Activated CD4-positive, alpha-beta T cell treated with anti-CD3 and anti-CD28 coated beads, Interleukin-2, amount 10 ng/mL, durations not matched to agents 24 days and 14 days (primary cell): ENCODE data around the gene TBL2. TPM values are rescaled to one million over a fixed set of nuclear protein-coding genes. Genes with fewer than 3 reads are reported as not detected.
"Not testable (repeated sequence)": the region's sequence is repeated elsewhere in the genome, so short reads cannot be mapped to it uniquely, and the experiment has no call there.

Experiments
- DNase-seq: peaks from one replicate; pipeline ENCODE4 v3.0.0; 2022
- H3K27ac Mint-ChIP-seq: one replicate; pipeline ENCODE4 v1.8.0; 2022; ENCODE audit warnings: mild to moderate bottlenecking, mixed read lengths
- H3K27me3 Mint-ChIP-seq: one replicate; pipeline ENCODE4 v1.8.0; 2022; ENCODE audit warnings: mixed read lengths
- H3K36me3 Mint-ChIP-seq: one replicate; pipeline ENCODE4 v1.8.0; 2022; ENCODE audit warnings: low read depth, mild to moderate bottlenecking, mixed read lengths
- H3K4me1 Mint-ChIP-seq: one replicate; pipeline ENCODE4 v1.8.0; 2021; ENCODE audit warnings: mixed read lengths
- H3K4me3 Mint-ChIP-seq: one replicate; pipeline ENCODE4 v1.8.0; 2022; ENCODE audit warnings: mild to moderate bottlenecking, moderate library complexity, mixed read lengths
- H3K9me3 Mint-ChIP-seq: one replicate; pipeline ENCODE4 v1.8.0; 2021; ENCODE audit warnings: mixed read lengths
- intact Hi-C: fragments of 100-400 bp; cut with micrococcal nuclease; formaldehyde crosslinking; loops from one replicate; pipeline ENCODE4 v1.15.1; 2023
- total RNA-seq: library from RNA; stranded (reverse); gene quantifications from 2 replicates; pipeline ENCODE4 v1.2.3, GENCODE V29; 2022

The TBL2 gene
- total RNA-seq, 1 donor from 2014 or later = 49.1 TPM

DNA sequence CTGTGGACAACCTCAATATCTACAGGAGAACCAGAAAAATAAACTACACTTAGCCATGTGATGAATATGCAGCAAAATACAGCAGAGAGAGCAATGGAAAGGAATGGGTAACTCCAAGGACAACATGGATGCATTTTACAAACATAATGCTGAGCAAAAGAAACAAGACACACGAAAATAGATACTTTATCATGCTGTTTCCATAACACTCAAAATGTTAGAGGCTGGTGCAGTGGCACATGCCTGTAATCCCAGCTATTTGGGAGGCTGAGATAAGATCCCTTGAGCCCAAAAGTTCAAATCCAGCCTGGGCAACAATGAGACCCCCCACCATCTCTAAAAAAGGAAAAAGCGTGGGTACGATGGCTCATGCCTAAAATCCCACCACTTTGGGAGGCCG lies 29.2 kb downstream of the TBL2 start:
- Mint-ChIP-seq H3K36me3 (peaks cover 35% of the 10 kb centered on the region), H3K9me3 (no peaks in the 10 kb centered on the region), H3K27me3 (no peaks in the 10 kb centered on the region), H3K27ac (no peak overlapping the region), H3K4me3 (no peak overlapping the region), H3K4me1 (peaks cover 23% of the 10 kb centered on the region)
- DNase-seq = no peak
- intact Hi-C loops = no loop called here

- no peak for DNase-seq
- Mint-ChIP-seq H3K27ac (no peak overlapping the region), H3K27me3 (no peaks in the 10 kb centered on the region), H3K36me3 (peaks cover 36% of the 10 kb centered on the region), H3K4me3 (no peak overlapping the region), H3K4me1 (peaks cover 21% of the 10 kb centered on the region), H3K9me3 (no peaks in the 10 kb centered on the region)
- intact Hi-C loops = no loop called here
These were observed 30.5 kb downstream of the TBL2 start for GRCh38 chr7:73547841-73548240.

DNA sequence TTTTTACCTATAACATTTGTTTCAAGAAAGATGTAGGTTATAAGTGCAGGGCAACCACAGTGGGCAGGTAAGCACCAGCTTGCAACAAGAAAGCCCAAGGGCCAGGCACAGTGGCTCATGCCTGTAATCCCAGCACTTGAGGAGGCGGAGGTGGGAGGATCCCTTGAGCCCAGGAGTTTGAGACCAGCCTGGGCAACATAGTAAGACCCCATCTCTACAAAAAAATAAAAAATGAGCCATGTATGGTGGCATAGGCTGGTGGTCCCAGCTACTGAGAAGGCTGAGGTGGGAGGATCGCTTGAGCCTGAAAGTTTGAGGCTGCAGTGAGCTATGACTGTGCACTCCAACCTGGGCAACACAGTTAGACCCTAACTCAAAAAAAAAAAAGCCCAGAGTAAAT lies 33.7 kb downstream of the TBL2 start:
- no peak overlapping the region for H3K27ac Mint-ChIP-seq
- no peak for DNase-seq
- H3K36me3 Mint-ChIP-seq = peaks cover 49% of the 10 kb centered on the region
- intact Hi-C loops = no loop called here
- H3K9me3 Mint-ChIP-seq = no peaks in the 10 kb centered on the region
- H3K27me3 Mint-ChIP-seq = no peaks in the 10 kb centered on the region
- no peak overlapping the region for H3K4me3 Mint-ChIP-seq
- H3K4me1 Mint-ChIP-seq = peaks cover 19% of the 10 kb centered on the region

- intact Hi-C loops = no loop called here
- Mint-ChIP-seq H3K9me3 (no peaks in the 10 kb centered on the region), H3K4me1 (peaks cover 4% of the 10 kb centered on the region), H3K27me3 (no peaks in the 10 kb centered on the region), H3K36me3 (peaks cover 59% of the 10 kb centered on the region), H3K4me3 (no peak overlapping the region), H3K27ac (no peak overlapping the region)
- no peak for DNase-seq
These were observed 36.7 kb downstream of the TBL2 start for GRCh38 chr7:73541722-73542121.

GRCh38 chr7:73539709-73540108 lies 38.7 kb downstream of the TBL2 start:
- H3K27ac Mint-ChIP-seq = no peak overlapping the region

GRCh38 chr7:73538510-73538909 lies 39.9 kb downstream of the TBL2 start:
- H3K4me1 Mint-ChIP-seq, intact Hi-C loops, H3K27me3 Mint-ChIP-seq, H3K4me3 Mint-ChIP-seq, H3K9me3 Mint-ChIP-seq, H3K27ac Mint-ChIP-seq, DNase-seq: not testable (repeated sequence)
- peaks cover 57% of the 10 kb centered on the region for H3K36me3 Mint-ChIP-seq

More at GRCh38 chr7:73539709-73540108, 38.7 kb downstream of the TBL2 start:
- H3K9me3 Mint-ChIP-seq = no peaks in the 10 kb centered on the region
- no peak for DNase-seq
- no peak overlapping the region for H3K4me3 Mint-ChIP-seq
- no peaks in the 10 kb centered on the region for H3K27me3 Mint-ChIP-seq
- peaks cover 60% of the 10 kb centered on the region for H3K36me3 Mint-ChIP-seq
- intact Hi-C loops = no loop called here
- no peaks in the 10 kb centered on the region for H3K4me1 Mint-ChIP-seq

DNA sequence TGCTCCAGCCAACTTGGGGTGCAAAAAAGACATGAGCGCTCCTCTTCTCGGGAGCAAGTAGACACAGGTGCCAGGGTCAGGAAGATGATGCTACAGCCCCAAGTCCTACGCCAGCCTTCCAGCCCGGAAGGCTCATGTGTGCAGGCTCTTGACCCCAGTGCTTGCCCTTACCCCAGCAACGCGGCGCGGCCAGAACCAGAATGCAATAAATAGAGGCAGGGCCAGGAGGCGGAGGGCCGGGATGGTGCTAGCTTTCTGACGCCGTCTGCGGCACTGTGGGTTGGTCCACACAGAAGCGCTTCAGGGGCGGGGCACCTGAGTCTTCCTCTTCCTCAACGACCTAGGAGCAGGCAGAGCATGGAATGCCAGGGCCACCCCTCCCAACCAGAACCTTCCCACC lies 41.3 kb downstream of the TBL2 start:
- DNase-seq = no peak
- no peaks in the 10 kb centered on the region for H3K27me3 Mint-ChIP-seq
- intact Hi-C loops = no loop called here
- H3K4me3 Mint-ChIP-seq = no peak overlapping the region
- no peak overlapping the region for H3K27ac Mint-ChIP-seq
- no peaks in the 10 kb centered on the region for H3K4me1 Mint-ChIP-seq
- no peaks in the 10 kb centered on the region for H3K9me3 Mint-ChIP-seq
- peaks cover 50% of the 10 kb centered on the region for H3K36me3 Mint-ChIP-seq

DNA sequence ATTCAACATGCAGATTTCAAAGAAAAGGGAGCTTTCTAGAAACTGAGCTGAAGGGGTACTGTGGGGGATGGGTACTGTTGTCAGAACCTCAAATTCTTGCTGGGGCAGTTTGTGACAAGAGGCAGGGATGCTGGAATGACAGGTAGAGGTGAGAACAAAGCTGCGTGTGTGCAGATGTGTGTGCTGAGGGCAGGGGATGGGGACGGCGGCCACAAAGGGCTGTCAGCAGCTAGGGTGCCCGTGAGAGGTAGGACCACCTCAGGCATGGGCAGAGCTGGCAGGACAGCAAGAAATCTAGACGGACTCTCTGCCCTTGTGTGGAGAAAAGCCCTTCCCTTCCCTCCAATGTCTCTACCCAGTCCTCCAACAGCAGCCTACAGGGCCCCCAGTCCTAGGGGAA lies 41.9 kb downstream of the TBL2 start:
- Mint-ChIP-seq H3K36me3 (peaks cover 45% of the 10 kb centered on the region), H3K27me3 (no peaks in the 10 kb centered on the region), H3K4me3 (no peak overlapping the region), H3K9me3 (no peaks in the 10 kb centered on the region), H3K4me1 (no peaks in the 10 kb centered on the region), H3K27ac (no peak overlapping the region)
- intact Hi-C loops = no loop called here
- DNase-seq = no peak

DNA sequence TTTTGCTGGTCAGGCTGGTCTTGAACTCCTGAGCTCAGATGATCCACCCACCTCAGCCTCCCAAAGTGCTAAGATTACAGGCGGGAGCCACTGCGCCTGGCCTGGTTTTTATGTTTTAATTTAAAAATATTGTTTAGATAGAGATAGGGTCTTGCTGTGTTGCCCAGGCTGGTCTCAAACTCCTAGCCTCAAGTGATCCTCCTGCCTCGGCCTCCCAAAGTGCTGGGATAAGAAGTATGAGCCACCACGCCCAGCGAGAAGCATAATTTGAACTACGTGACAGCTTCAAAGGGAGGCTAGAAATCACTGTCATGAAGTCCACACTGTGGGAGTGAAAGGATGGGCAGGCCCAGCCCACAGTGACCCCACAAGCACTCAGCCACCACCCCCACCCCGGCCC lies 42.5 kb downstream of the TBL2 start:
- H3K27ac Mint-ChIP-seq, H3K9me3 Mint-ChIP-seq, DNase-seq, H3K27me3 Mint-ChIP-seq, H3K4me1 Mint-ChIP-seq, H3K4me3 Mint-ChIP-seq, intact Hi-C loops: not testable (repeated sequence)
- peaks cover 42% of the 10 kb centered on the region for H3K36me3 Mint-ChIP-seq

DNA sequence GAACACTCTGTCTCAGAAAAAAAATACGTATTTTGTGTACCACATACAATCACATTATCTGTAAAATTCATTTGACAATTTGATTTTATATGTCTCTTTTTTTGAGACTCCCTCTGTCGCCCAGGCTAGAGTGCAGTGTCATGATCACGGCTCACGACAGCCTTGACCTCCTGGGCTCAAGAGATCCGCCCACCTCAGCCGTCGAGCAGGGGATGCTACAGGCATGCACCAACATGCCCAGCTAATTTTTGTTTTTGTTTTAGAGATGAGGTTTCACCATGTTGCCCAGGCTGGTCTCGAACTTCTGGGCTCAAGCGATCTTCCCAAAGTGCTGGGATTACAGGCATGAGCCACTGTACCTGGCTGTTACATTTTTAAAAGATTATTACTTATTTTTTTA lies 44.6 kb downstream of the TBL2 start:
- Mint-ChIP-seq H3K27ac (no peak overlapping the region), H3K4me3 (no peak overlapping the region), H3K27me3 (no peaks in the 10 kb centered on the region), H3K36me3 (peaks cover 29% of the 10 kb centered on the region), H3K4me1 (no peaks in the 10 kb centered on the region), H3K9me3 (no peaks in the 10 kb centered on the region)
- no peak for DNase-seq
- intact Hi-C loops = no loop called here

DNA sequence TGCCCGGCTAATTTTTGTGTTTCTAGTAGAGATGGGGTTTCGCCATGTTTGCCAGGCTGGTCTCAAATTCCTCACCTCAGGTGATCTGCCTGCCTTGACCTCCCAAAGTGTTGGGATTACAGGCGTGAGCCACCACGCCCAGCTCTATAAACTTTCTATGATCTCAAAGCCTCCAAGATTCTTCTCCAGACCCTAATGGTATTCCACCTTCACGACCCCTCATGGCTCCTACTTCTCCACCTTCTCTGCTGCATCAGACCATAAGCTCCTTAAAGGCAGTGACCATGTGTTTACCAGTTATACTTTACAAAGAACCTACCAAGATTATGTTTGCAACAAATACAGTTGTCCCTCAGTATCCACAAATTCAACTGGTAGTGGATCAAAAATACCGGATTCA lies 46.2 kb downstream of the TBL2 start:
- Mint-ChIP-seq H3K9me3 (no peaks in the 10 kb centered on the region), H3K4me1 (peaks cover 6% of the 10 kb centered on the region), H3K27me3 (no peaks in the 10 kb centered on the region), H3K4me3 (no peak overlapping the region), H3K27ac (no peak overlapping the region), H3K36me3 (peaks cover 16% of the 10 kb centered on the region)
- no peak for DNase-seq
- intact Hi-C loops = no loop called here

- intact Hi-C loops = no loop called here
- no peak overlapping the region for H3K27ac Mint-ChIP-seq
These were observed 47.6 kb downstream of the TBL2 start for GRCh38 chr7:73530800-73531199.

GRCh38 chr7:73526896-73527821 lies 51.2 kb downstream of the TBL2 start:
- peaks cover 30% of the 10 kb centered on the region for H3K4me1 Mint-ChIP-seq
- H3K27ac Mint-ChIP-seq = peak overlapping the region; percentile 56
- intact Hi-C loops = no loop called here
- peak; percentile 62 for DNase-seq
- H3K36me3 Mint-ChIP-seq = peaks cover 6% of the 10 kb centered on the region
- no peaks in the 10 kb centered on the region for H3K27me3 Mint-ChIP-seq
- peak overlapping the region; percentile 20 for H3K4me3 Mint-ChIP-seq
- H3K9me3 Mint-ChIP-seq = no peaks in the 10 kb centered on the region

More at GRCh38 chr7:73530800-73531199, 47.6 kb downstream of the TBL2 start:
- Mint-ChIP-seq H3K4me1 (peaks cover 12% of the 10 kb centered on the region), H3K4me3 (no peak overlapping the region), H3K27me3 (no peaks in the 10 kb centered on the region), H3K36me3 (peaks cover 5% of the 10 kb centered on the region), H3K9me3 (no peaks in the 10 kb centered on the region)
- no peak for DNase-seq

DNA sequence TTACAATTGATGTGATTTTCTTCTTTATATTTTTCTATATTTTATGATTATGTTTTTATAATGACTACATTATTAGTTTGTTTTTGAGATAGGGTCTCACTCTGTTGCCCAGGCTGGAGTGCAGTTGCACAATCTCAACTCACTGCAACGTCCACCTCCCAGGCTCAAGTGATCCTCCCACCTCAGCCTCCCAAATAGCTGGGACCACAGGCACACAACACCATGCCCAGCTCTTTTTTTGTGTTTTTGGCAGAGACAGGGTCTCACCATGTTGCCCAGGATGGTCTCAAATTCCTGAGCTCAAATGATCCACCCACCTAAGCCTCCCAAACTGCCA lies 52.3 kb downstream of the TBL2 start:
- peak overlapping the region; percentile 76 for H3K4me3 Mint-ChIP-seq

More for the DNA sequence above, 52.3 kb downstream of the TBL2 start:
- H3K27me3 Mint-ChIP-seq, H3K9me3 Mint-ChIP-seq, intact Hi-C loops, H3K27ac Mint-ChIP-seq, H3K36me3 Mint-ChIP-seq, DNase-seq: not testable (repeated sequence)
- H3K4me1 Mint-ChIP-seq = peaks cover 31% of the 10 kb centered on the region
